ENCODE data around the gene FHOD3. TPM values are rescaled to one million over a fixed set of nuclear protein-coding genes. Genes with fewer than 3 reads are reported as not detected.

The FHOD3 gene
- total RNA-seq, 1 donor from 2014 or later, result 5.6 TPM

GRCh38 chr18:36558234-36558633, 260.7 kb downstream of the FHOD3 start:
- Histone ChIP-seq H3K4me1 (no peaks in the 10 kb centered on the region), H3K27ac (no peak overlapping the region), H3K9me3 (no peaks in the 10 kb centered on the region), H3K36me3 (no peaks in the 10 kb centered on the region), H3K4me3 (no peak overlapping the region), H3K27me3 (no peaks in the 10 kb centered on the region)
- TF ChIP-seq POLR2A (IDR thresholded peaks at IDR 0.05), result no peak
- no peak for TF ChIP-seq POLR2AphosphoS5 (IDR thresholded peaks at IDR 0.05; ENCODE audit: insufficient read depth in 1 of 2, low read depth in 1 of 2)
- intact Hi-C loops (cut with DNase I), result no loop called here
- no peak for DNase-seq (ENCODE audit: extremely low spot score in 2 of 2)

- DNase-seq (ENCODE audit: extremely low spot score in 2 of 2), result peak in 1 of 2 donors; percentile 27
- Histone ChIP-seq H3K4me1 (no peaks in the 10 kb centered on the region), H3K36me3 (no peaks in the 10 kb centered on the region), H3K27me3 (no peaks in the 10 kb centered on the region), H3K9me3 (no peaks in the 10 kb centered on the region), H3K4me3 (no peak overlapping the region), H3K27ac (no peak overlapping the region)
- intact Hi-C loops (cut with DNase I), result no loop called here
- no peak for TF ChIP-seq POLR2AphosphoS5 (IDR thresholded peaks at IDR 0.05; ENCODE audit: insufficient read depth in 1 of 2, low read depth in 1 of 2)
Measured at GRCh38 chr18:36559149-36559857, 261.8 kb downstream of the FHOD3 start.

GRCh38 chr18:36560187-36560586, 262.7 kb downstream of the FHOD3 start:
- H3K36me3 ChIP-seq, result no peaks in the 10 kb centered on the region
- no peaks in the 10 kb centered on the region for H3K27me3 ChIP-seq
- intact Hi-C loops (cut with DNase I), result no loop called here
- H3K4me1 ChIP-seq, result no peaks in the 10 kb centered on the region
- H3K4me3 ChIP-seq, result no peak overlapping the region
- no peak for TF ChIP-seq POLR2A (IDR thresholded peaks at IDR 0.05)
- no peak for TF ChIP-seq CTCF (IDR thresholded peaks at IDR 0.05)
- no peak for TF ChIP-seq POLR2AphosphoS5 (IDR thresholded peaks at IDR 0.05; ENCODE audit: insufficient read depth in 1 of 2, low read depth in 1 of 2)
- no peak for DNase-seq (ENCODE audit: extremely low spot score in 2 of 2)
- no peaks in the 10 kb centered on the region for H3K9me3 ChIP-seq
- no peak overlapping the region for H3K27ac ChIP-seq

- Histone ChIP-seq H3K9me3 (no peaks in the 10 kb centered on the region), H3K27ac (no peak overlapping the region), H3K4me1 (no peaks in the 10 kb centered on the region), H3K36me3 (no peaks in the 10 kb centered on the region), H3K4me3 (no peak overlapping the region), H3K27me3 (no peaks in the 10 kb centered on the region)
- intact Hi-C loops (cut with DNase I), result no loop called here
- TF ChIP-seq POLR2AphosphoS5 (IDR thresholded peaks at IDR 0.05; ENCODE audit: insufficient read depth in 1 of 2, low read depth in 1 of 2) (no peak), CTCF (IDR thresholded peaks at IDR 0.05) (no peak), POLR2A (IDR thresholded peaks at IDR 0.05) (no peak)
- no peak for DNase-seq (ENCODE audit: extremely low spot score in 2 of 2)
Measured at GRCh38 chr18:36561046-36561445, 263.5 kb downstream of the FHOD3 start.

GRCh38 chr18:36564841-36565240, 267.3 kb downstream of the FHOD3 start:
- Histone ChIP-seq H3K4me3 (no peak overlapping the region), H3K9me3 (no peaks in the 10 kb centered on the region), H3K4me1 (no peaks in the 10 kb centered on the region), H3K27me3 (no peaks in the 10 kb centered on the region), H3K27ac (no peak overlapping the region), H3K36me3 (no peaks in the 10 kb centered on the region)
- no peak for TF ChIP-seq CTCF (IDR thresholded peaks at IDR 0.05)
- no peak for TF ChIP-seq POLR2A (IDR thresholded peaks at IDR 0.05)
- no peak for TF ChIP-seq POLR2AphosphoS5 (IDR thresholded peaks at IDR 0.05; ENCODE audit: insufficient read depth in 1 of 2, low read depth in 1 of 2)
- intact Hi-C loops (cut with DNase I), result no loop called here
- DNase-seq (ENCODE audit: extremely low spot score in 2 of 2), result no peak

- Histone ChIP-seq H3K4me1 (no peaks in the 10 kb centered on the region), H3K27me3 (no peaks in the 10 kb centered on the region), H3K9me3 (no peaks in the 10 kb centered on the region), H3K27ac (no peak overlapping the region), H3K36me3 (no peaks in the 10 kb centered on the region), H3K4me3 (no peak overlapping the region)
- intact Hi-C loops (cut with DNase I), result no loop called here
- DNase-seq (ENCODE audit: extremely low spot score in 2 of 2), result peak in 1 of 2 donors; percentile 42
- TF ChIP-seq CTCF (IDR thresholded peaks at IDR 0.05), result no peak
- TF ChIP-seq POLR2AphosphoS5 (IDR thresholded peaks at IDR 0.05; ENCODE audit: insufficient read depth in 1 of 2, low read depth in 1 of 2), result no peak
- no peak for TF ChIP-seq POLR2A (IDR thresholded peaks at IDR 0.05)
Measured at GRCh38 chr18:36567800-36568199, 270.3 kb downstream of the FHOD3 start.
